HL-60/S4 (cell line): ENCODE results near the gene CUTA.

Source experiments
- in situ Hi-C: fragments of 300-500 bp; cut with MboI; formaldehyde crosslinking; loops from 2 replicates; pipeline ENCODE4 v1.14.3; 2022; ENCODE audit warnings: low sequenced_read_pairs

The CUTA gene

GRCh38 chr6:33424855-33425667 lies 7.2 kb upstream of the CUTA start:
- in situ Hi-C loops: no loop called here

- in situ Hi-C loops: no loop called here
Measured at GRCh38 chr6:33423777-33424176, 5.9 kb upstream of the CUTA start.

- in situ Hi-C loops: no loop called here
Measured at GRCh38 chr6:33421344-33421643, 3.4 kb upstream of the CUTA start.

GRCh38 chr6:33420491-33421343 lies 2.8 kb upstream of the CUTA start:
- in situ Hi-C loops: no loop called here

GRCh38 chr6:33419580-33420490 lies 1.9 kb upstream of the CUTA start, which contains the start of gene SYNGAP1:
Gene SYNGAP1, plus strand, starts transcription at chr6:33420065. Its CDS starts 200 bp downstream, at chr6:33420265.
- in situ Hi-C loops: no loop called here

GRCh38 chr6:33418690-33419291 lies 884 bp upstream of the CUTA start:
- in situ Hi-C loops: no loop called here

GRCh38 chr6:33417128-33417902 lies 592 bp downstream of the CUTA start:
- in situ Hi-C loops: no loop called here

GRCh38 chr6:33416386-33417127 lies 1.4 kb downstream of the CUTA start:
- in situ Hi-C loops: no loop called here

- in situ Hi-C loops: no loop called here
Measured at GRCh38 chr6:33415831-33416230, 2.1 kb downstream of the CUTA start.

- in situ Hi-C loops: no loop called here
Measured at GRCh38 chr6:33414592-33415271, 3.2 kb downstream of the CUTA start.

GRCh38 chr6:33413241-33414120 lies 4.4 kb downstream of the CUTA start:
- in situ Hi-C loops: no loop called here

GRCh38 chr6:33412140-33413009 lies 5.5 kb downstream of the CUTA start:
- in situ Hi-C loops: no loop called here

GRCh38 chr6:33411632-33412005 lies 6.3 kb downstream of the CUTA start:
- in situ Hi-C loops: no loop called here

GRCh38 chr6:33410711-33411631 lies 6.9 kb downstream of the CUTA start, which contains the start of gene PHF1:
Gene PHF1, plus strand, starts transcription at chr6:33411014. Its CDS starts 1,250 bp downstream, at chr6:33412264.
- in situ Hi-C loops: no loop called here

- in situ Hi-C loops: no loop called here
Measured at GRCh38 chr6:33410050-33410710, 7.7 kb downstream of the CUTA start.
